Measurements from ENCODE around the gene CTBP2.

CTBP2 gene

DNA sequence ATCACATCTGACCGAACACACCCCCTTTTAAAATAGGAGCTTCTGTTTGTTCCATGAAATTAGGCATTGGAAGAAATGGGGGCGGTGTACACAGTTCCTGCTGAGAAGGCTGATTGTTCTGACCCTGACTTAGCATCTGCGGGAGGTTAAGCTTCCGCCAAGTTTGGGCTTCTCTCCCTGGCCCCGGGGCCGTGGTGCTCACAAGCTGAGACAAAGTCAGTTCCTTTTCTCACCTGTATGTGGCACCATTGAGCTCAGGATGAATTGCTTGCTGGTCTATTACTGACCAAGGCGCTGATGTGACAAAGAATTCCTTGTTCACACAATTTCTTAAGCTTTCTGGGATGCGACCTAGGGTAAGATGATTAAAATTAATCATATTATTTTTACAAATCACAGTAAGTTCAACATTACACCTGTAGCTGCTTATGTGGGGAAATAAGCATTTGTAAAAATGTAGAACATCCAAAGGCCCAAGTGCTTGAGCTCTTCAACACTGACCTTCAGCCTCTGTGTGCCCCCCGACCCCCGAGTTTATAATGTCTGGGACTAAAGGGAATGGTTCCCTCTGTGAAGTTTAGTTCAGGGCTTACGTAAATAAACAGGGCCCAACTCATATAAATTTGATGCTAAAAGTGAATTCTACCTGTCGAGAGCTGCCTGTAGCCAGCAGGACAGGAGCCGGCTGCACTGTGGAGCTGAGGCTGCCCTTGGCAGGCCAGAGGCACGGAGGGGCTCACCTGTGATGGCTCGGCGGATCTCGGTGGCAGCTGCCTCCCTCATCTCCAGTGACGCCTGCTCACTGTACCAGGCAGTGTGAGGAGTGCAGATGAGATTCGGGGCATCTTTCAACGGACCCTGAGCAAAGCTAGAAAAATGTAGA is 167.7 kb downstream of the CTBP2 start:
- TF ChIP-seq CEBPB (IDR thresholded peaks at IDR 0.05) (no peak), RAD21 (IDR thresholded peaks at IDR 0.05; ENCODE audit: low read depth) (peak; percentile 68), TEAD4 (IDR thresholded peaks at IDR 0.05) (no peak), CREB1 (IDR thresholded peaks at IDR 0.05; ENCODE audit: low read depth) (no peak), NFIC (IDR thresholded peaks at IDR 0.05) (peak; percentile 53), TAF1 (IDR thresholded peaks at IDR 0.05; ENCODE audit: low read depth) (no peak), FOXM1 (IDR thresholded peaks at IDR 0.05; ENCODE audit: borderline replicate concordance, low read depth) (0 out of 2 replicates have a peak, but pooled peaks have one; percentile 23), ZBTB7A (IDR thresholded peaks at IDR 0.05; ENCODE audit: low read depth) (no peak), YY1 (IDR thresholded peaks at IDR 0.05; ENCODE audit: low read depth) (no peak), EP300 (IDR thresholded peaks at IDR 0.05; ENCODE audit: borderline replicate concordance) (0 out of 2 replicates have a peak, but pooled peaks have one; percentile 31)
- TF ChIP-seq, protein P1, sequence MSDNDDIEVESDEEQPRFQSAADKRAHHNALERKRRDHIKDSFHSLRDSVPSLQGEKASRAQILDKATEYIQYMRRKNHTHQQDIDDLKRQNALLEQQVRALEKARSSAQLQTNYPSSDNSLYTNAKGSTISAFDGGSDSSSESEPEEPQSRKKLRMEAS (IDR thresholded peaks at IDR 0.05) = no peak
- TF ChIP-seq, protein P2, sequence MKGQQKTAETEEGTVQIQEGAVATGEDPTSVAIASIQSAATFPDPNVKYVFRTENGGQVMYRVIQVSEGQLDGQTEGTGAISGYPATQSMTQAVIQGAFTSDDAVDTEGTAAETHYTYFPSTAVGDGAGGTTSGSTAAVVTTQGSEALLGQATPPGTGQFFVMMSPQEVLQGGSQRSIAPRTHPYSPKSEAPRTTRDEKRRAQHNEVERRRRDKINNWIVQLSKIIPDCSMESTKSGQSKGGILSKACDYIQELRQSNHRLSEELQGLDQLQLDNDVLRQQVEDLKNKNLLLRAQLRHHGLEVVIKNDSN (IDR thresholded peaks at IDR 0.05) = no peak
- TF ChIP-seq, protein P3, sequence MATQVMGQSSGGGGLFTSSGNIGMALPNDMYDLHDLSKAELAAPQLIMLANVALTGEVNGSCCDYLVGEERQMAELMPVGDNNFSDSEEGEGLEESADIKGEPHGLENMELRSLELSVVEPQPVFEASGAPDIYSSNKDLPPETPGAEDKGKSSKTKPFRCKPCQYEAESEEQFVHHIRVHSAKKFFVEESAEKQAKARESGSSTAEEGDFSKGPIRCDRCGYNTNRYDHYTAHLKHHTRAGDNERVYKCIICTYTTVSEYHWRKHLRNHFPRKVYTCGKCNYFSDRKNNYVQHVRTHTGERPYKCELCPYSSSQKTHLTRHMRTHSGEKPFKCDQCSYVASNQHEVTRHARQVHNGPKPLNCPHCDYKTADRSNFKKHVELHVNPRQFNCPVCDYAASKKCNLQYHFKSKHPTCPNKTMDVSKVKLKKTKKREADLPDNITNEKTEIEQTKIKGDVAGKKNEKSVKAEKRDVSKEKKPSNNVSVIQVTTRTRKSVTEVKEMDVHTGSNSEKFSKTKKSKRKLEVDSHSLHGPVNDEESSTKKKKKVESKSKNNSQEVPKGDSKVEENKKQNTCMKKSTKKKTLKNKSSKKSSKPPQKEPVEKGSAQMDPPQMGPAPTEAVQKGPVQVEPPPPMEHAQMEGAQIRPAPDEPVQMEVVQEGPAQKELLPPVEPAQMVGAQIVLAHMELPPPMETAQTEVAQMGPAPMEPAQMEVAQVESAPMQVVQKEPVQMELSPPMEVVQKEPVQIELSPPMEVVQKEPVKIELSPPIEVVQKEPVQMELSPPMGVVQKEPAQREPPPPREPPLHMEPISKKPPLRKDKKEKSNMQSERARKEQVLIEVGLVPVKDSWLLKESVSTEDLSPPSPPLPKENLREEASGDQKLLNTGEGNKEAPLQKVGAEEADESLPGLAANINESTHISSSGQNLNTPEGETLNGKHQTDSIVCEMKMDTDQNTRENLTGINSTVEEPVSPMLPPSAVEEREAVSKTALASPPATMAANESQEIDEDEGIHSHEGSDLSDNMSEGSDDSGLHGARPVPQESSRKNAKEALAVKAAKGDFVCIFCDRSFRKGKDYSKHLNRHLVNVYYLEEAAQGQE (IDR thresholded peaks at IDR 0.05; ENCODE audit: low read depth) = no peak

DNA sequence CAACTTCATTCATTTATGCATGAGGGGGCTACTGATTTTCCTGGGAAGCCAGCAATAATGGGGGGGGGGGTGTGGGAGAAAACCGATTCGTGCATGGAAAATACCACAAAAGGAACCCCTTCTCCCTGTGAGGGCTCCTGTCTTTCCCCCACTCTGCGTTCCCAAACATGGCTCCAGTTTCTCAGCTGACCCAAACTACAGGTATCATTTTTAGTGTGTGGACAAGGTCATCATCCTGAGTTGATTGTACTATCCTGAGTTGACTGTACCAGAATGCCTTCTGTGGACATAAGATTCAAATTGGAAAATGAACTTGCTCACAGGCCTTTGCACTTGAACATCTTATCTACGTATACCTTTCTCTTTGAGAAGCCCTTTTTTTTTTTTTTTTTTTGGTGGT is 168.5 kb downstream of the CTBP2 start:
- TF ChIP-seq FOXM1 (IDR thresholded peaks at IDR 0.05; ENCODE audit: borderline replicate concordance, low read depth) = no peak
- TF ChIP-seq YY1 (IDR thresholded peaks at IDR 0.05; ENCODE audit: low read depth) = no peak
- TF ChIP-seq ZBTB7A (IDR thresholded peaks at IDR 0.05; ENCODE audit: low read depth) = no peak
- TF ChIP-seq CREB1 (IDR thresholded peaks at IDR 0.05; ENCODE audit: low read depth) = no peak
- TF ChIP-seq, protein P3 (IDR thresholded peaks at IDR 0.05; ENCODE audit: low read depth) = no peak
- no peak for TF ChIP-seq CEBPB (IDR thresholded peaks at IDR 0.05)
- TF ChIP-seq TCF12 (IDR thresholded peaks at IDR 0.05; ENCODE audit: low read depth) = no peak
- TF ChIP-seq, protein P2 (IDR thresholded peaks at IDR 0.05) = no peak
- TF ChIP-seq EGR1 (IDR thresholded peaks at IDR 0.05) = no peak
- TF ChIP-seq NFIC (IDR thresholded peaks at IDR 0.05) = no peak

DNA sequence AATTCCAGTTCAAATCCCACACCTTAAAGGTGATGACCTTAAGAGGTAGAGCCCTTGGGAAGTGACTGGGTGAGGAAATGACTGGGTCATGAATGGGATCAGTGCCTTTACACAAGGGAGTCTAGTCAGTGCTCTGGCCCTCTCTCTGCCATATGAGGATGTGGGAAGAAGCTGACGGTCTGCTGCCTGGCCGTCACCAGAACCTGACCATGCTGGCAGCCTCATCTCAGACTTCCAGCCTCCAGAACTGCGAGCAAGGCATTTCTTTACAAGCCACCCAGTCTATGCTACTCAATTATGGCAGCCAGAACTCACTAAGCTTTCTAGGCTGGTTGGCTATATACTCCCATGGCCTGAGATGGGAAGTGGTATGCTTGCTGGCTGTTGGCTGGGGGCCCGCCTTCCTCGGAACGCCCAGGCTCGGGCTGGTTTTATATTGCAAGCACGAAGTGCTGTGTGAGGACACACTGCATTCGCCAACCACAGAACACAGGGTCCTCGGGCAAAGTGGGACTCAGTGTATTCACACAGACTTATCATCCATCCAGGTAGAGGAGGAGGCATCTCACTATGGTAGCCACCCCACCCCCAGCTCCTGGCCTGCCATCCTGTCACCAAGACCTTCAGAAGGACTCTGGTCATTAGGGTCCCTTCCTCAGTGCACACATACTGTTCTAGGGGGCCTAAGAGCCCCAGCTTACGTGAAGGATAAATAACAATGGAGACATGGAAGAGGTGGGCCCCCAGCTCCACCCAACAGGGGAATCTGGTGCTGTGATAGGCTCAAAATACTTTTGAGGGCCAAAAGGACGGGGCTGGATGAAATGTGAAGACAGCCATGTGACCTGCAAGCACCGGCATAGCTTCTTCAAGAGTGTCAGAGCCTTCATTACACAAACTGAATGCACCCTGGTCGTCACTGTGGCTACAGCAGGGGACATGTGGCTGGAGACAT is 169.4 kb downstream of the CTBP2 start:
- no peak for TF ChIP-seq RAD21 (IDR thresholded peaks at IDR 0.05; ENCODE audit: low read depth)
- TF ChIP-seq ZBTB7A (IDR thresholded peaks at IDR 0.05; ENCODE audit: low read depth) = no peak
- no peak for TF ChIP-seq TCF12 (IDR thresholded peaks at IDR 0.05; ENCODE audit: low read depth)

DNA sequence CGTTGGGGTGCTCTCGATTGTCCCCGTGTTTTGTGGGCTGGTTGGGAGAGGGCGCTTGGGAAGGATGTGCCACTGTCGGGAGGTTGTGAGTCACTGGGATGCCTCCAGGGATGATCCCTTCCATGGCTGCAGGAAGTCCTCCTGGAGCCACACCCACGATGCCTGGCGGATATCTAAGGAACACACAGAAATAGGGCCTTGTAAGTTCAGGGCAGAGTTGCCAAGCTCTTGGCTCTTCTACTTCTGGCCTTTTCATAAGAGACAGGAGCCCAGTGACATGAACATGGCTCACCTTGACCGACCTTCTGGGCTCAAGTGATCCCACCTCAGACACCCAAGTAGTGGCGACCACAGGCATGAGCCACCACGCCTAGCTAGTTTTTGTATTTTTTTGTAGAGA is 170.8 kb downstream of the CTBP2 start:
- no peak for TF ChIP-seq EGR1 (IDR thresholded peaks at IDR 0.05)
- TF ChIP-seq, protein P2 (IDR thresholded peaks at IDR 0.05) = no peak
- TF ChIP-seq FOXM1 (IDR thresholded peaks at IDR 0.05; ENCODE audit: borderline replicate concordance, low read depth) = no peak
- TF ChIP-seq CEBPB (IDR thresholded peaks at IDR 0.05) = no peak
- TF ChIP-seq TAF1 (IDR thresholded peaks at IDR 0.05; ENCODE audit: low read depth) = no peak
- no peak for TF ChIP-seq YY1 (IDR thresholded peaks at IDR 0.05; ENCODE audit: low read depth)
- no peak for TF ChIP-seq ZBTB7A (IDR thresholded peaks at IDR 0.05; ENCODE audit: low read depth)
- TF ChIP-seq CREB1 (IDR thresholded peaks at IDR 0.05; ENCODE audit: low read depth) = no peak
- TF ChIP-seq, protein P3 (IDR thresholded peaks at IDR 0.05; ENCODE audit: low read depth) = no peak
- TF ChIP-seq TCF12 (IDR thresholded peaks at IDR 0.05; ENCODE audit: low read depth) = no peak
- TF ChIP-seq, protein P1 (IDR thresholded peaks at IDR 0.05) = no peak
- TF ChIP-seq NFIC (IDR thresholded peaks at IDR 0.05) = no peak
- TF ChIP-seq EP300 (IDR thresholded peaks at IDR 0.05; ENCODE audit: borderline replicate concordance) = no peak
- TF ChIP-seq TEAD4 (IDR thresholded peaks at IDR 0.05) = no peak
- no peak for TF ChIP-seq RAD21 (IDR thresholded peaks at IDR 0.05; ENCODE audit: low read depth)

Measured in Ishikawa (cell line).